Bronchial epithelial cell (primary cell): ENCODE measurements around the gene CNTN5. TPM values are rescaled to one million over a fixed set of nuclear protein-coding genes. Genes with fewer than 3 reads are reported as not detected.
"Not testable (repeated sequence)": the region's sequence is repeated elsewhere in the genome, so short reads cannot be mapped to it uniquely, and the experiment has no call there.

ENCODE experiments used
- DNase-seq: peaks from one replicate; pipeline ENCODE4 v3.0.0-alpha.2; 2010; ENCODE audit warnings: low read depth
- FAIRE-seq: peaks from 2 replicates; lab custom pipeline; 2011; peaks lifted over from hg19 to GRCh38; lab: Jason Lieb, UNC
- H3K27me3 ChIP-seq: 2 replicates; pipeline ENCODE4 v1.5.1; 2011; ENCODE audit warnings: low read length; ENCODE audit not compliant: control insufficient read depth, insufficient read depth
- H3K36me3 ChIP-seq: 2 replicates; pipeline ENCODE4 v1.5.1; 2011; ENCODE audit warnings: low read length; ENCODE audit not compliant: control insufficient read depth, insufficient read depth
- H3K4me3 ChIP-seq: 2 replicates; pipeline ENCODE4 v1.5.1; 2011; ENCODE audit warnings: mild to moderate bottlenecking, low read depth, low read length, control low read depth
- total RNA-seq: library from RNA; depleted of rRNA; stranded (reverse); fragments of >200 nt; gene quantifications from 2 replicates; pipeline ENCODE4 v1.2.1, GENCODE V29; 2014
- TF ChIP-seq, protein P1 (sequence below): IDR thresholded peaks from 2 replicates; pipeline ENCODE4 v1.5.1; 2011; ENCODE audit warnings: mild to moderate bottlenecking, moderate library complexity, low read length, control low read depth, inconsistent platforms; ENCODE audit not compliant: insufficient read depth, severe bottlenecking

Gene CNTN5
- total RNA-seq, 1 donor from 2014 or later: not detected

DNA sequence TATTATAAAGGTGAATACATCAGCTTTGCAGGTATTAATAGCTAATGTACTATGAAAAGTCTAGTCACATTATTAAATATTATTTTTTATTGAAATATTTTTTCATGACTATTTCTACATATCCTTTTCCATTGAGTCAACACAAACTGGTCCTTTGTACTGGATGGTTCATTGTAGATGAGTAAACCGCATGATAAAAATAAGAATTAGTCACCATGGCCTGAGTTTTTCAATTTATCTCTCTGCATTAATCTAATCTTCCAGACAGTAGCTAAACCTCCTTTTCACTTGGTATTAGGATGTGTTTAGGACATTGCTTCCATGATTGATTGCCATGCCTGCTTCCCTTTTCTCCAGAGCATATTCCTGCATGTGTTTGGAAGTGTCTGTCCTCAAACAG lies 1227.0 kb downstream of the CNTN5 start:
- no peak overlapping the region for H3K4me3 ChIP-seq
- no peaks in the 10 kb centered on the region for H3K36me3 ChIP-seq
- FAIRE-seq (no peak), DNase-seq (peak; percentile 41)
- TF ChIP-seq, protein P1, sequence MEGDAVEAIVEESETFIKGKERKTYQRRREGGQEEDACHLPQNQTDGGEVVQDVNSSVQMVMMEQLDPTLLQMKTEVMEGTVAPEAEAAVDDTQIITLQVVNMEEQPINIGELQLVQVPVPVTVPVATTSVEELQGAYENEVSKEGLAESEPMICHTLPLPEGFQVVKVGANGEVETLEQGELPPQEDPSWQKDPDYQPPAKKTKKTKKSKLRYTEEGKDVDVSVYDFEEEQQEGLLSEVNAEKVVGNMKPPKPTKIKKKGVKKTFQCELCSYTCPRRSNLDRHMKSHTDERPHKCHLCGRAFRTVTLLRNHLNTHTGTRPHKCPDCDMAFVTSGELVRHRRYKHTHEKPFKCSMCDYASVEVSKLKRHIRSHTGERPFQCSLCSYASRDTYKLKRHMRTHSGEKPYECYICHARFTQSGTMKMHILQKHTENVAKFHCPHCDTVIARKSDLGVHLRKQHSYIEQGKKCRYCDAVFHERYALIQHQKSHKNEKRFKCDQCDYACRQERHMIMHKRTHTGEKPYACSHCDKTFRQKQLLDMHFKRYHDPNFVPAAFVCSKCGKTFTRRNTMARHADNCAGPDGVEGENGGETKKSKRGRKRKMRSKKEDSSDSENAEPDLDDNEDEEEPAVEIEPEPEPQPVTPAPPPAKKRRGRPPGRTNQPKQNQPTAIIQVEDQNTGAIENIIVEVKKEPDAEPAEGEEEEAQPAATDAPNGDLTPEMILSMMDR: no peak
- H3K27me3 ChIP-seq: no peaks in the 10 kb centered on the region

DNA sequence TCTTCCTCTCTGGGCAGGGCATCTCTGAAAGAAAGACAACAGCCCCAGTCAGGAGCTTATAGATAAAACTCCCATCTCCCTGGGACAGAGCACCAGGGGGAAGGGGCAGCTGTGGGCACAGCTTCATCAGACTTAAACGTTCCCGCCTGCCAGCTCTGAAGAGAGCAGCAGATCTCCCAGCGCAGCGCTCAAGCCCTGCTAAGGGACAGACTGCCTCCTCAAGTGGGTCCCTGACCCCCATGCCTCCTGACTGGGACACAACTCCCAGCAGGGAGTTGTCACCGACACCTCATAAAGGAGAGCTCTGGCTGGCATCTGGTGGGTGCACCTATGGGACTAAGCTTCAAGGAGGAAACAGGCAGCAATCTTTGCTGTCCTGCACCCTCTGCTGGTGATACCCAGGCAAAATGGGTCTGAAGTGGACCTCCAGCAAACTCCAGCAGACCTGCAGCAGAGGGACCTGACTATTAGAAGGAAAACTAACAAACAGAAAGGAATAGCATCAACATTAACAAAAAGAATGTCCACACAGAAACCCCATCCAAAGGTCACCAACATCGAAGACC lies 1236.6 kb downstream of the CNTN5 start:
- H3K36me3 ChIP-seq, DNase-seq, FAIRE-seq, H3K27me3 ChIP-seq, H3K4me3 ChIP-seq: not testable (repeated sequence)

DNA sequence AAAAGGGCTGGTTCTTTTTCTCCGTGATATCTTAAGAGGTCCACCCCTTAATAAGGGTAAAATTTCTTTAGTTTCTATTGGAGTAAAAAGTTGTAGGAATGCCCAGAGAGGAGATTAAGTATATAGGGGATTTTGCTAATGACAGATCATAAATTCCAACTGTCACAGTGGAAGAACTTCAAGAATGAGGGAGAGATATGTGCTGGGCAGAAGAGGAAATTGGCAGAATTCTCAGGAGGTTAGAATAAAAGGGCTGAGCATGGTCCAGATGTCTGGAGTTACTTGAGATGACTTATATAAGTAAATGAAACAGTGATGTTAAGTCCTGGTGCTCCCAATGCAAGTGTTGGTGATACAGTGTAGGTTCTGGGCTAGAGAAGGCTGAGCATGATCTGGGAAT lies 1248.8 kb downstream of the CNTN5 start:
- H3K4me3 ChIP-seq: no peak overlapping the region
- H3K36me3 ChIP-seq: no peaks in the 10 kb centered on the region
- TF ChIP-seq, protein P1: no peak
- no peaks in the 10 kb centered on the region for H3K27me3 ChIP-seq
- DNase-seq (no peak), FAIRE-seq (no peak)

DNA sequence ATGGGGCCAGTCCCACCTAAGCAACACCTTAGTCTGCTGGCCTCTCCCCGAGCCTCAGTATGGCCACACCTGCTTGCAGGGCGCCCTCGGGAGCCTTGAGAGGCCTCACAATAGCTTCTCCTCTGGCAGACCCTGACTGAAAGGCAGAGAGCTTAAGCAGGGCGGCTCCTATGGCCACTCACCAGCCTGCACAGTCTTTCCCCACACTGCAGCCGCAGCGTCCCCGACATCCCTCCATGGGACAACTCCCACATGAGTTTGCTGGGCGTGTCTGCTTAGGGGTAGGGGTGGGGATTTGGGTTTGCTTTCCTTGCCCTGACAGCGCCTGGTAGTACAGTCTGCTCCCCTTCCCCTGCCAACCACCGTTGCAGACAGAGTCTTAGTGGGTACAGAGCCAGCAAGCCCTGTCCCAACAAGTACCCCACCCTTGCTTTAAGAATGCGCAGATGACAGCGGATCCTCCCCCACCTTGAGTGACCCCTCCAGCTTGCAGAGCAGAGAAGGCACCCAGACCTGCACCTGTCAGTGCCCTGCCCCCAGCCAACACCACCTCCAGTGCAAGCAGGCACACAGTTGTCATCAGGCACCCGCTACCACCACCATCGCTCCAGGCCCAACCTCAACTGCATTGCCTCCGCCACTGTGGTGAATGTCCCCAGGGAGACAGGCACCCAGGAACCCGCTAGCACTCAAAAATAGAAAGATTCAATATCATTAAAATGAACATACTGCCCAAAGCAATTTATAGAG lies 1252.5 kb downstream of the CNTN5 start:
- TF ChIP-seq, protein P1: no peak
- no peak for FAIRE-seq
- H3K36me3 ChIP-seq: no peaks in the 10 kb centered on the region
- no peak for DNase-seq
- no peak overlapping the region for H3K4me3 ChIP-seq
- no peaks in the 10 kb centered on the region for H3K27me3 ChIP-seq

DNA sequence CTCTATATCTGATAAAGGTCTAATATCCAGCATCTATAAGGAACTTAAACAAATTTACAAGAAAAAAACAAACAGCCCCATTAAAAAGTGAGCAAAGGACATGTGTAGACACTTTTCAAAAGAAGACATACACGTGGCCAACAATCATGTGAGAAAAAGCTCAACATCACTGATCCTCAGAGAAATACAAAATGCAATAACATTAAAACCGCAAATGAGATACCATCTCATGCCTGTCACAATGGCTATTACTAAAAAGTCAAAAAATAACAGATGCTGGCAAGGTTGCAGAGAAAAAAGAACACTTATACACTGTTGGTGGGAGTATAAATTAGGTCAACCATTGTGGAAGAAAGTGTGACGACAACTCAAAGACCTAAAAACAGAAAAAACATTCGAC lies 1253.7 kb downstream of the CNTN5 start:
- not testable (repeated sequence) for H3K36me3 ChIP-seq, FAIRE-seq, H3K27me3 ChIP-seq, H3K4me3 ChIP-seq, DNase-seq

DNA sequence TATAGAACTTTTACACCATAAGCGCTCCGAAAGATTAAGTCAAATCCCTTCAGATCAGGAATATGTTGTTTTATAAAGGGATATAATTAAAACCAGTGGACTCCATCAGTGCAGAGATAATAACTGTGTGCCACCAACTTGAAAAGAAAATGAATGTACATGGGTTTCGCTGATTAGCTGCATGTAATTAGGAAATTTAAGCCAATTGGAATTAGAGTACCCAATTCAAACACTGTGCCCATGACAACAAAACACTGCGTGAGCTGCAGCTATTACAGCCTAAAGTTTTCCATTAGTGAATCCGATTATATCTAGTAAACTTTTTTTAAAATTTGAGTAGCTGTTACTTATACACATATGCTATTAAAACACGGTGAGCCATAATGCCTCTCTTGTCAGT lies 1274.0 kb downstream of the CNTN5 start:
- no peak for FAIRE-seq
- H3K27me3 ChIP-seq: no peaks in the 10 kb centered on the region

More for the DNA sequence above, 1274.0 kb downstream of the CNTN5 start:
- DNase-seq: no peak
- TF ChIP-seq, protein P1: no peak
- Histone ChIP-seq H3K36me3 (no peaks in the 10 kb centered on the region), H3K4me3 (no peak overlapping the region)
